Stimulated activated CD8-positive, alpha-beta memory T cell treated with anti-CD3 and anti-CD28 coated beads, Interleukin-2, amount 100 ng/mL, for 1 hour (primary cell): Measurements from ENCODE around the gene RBM7.

Source experiments
- DNase-seq, 2 donors: peaks; one replicate each; pipeline ENCODE4 v3.0.0-alpha.2; 2020; ENCODE audit warnings: low read depth in 2 of 2

Gene RBM7

DNA sequence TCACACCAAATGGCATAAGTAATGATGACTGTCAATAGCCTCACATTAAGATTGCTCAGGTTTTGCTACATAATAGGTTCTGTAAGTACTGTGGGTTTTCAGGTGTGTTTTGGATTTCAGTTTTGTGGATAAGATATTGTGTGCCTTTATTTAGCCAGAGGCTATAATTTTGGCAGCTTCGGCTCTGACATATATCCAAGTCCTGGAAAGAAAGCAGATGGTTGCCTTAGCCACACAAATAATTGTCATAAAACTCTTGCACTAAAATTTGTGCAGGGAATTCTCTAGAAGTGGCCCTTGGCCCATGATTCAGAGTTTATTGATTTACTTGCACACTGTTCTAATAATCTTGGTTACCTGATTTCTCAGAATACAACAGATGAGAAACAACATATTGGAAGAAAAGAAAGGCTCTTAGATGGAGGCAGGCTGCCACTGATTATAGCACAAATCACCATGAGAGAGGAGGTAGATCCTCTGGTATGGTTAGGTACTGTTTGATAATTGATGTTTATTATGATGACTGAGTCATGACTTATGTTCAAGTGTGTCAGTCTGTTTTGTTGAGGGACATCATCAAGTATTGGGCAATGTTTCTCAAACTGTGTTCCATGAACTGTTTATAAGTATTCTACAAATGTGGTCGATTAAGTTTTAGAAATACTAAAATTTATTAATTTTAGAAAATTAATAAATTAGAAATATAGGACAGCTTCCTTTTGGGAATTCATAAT, 48.5 kb downstream of the RBM7 start:
- no peak for DNase-seq

DNA sequence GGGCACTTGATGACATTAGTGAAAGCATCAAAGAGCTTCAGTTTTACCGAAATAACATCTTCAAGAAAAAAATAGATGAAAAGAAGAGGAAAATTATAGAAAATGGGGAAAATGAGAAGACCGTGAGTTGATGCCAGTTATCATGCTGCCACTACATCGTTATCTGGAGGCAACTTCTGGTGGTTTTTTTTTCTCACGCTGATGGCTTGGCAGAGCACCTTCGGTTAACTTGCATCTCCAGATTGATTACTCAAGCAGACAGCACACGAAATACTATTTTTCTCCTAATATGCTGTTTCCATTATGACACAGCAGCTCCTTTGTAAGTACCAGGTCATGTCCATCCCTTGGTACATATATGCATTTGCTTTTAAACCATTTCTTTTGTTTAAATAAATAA, 49.4 kb downstream of the RBM7 start:
- no peak for DNase-seq

- DNase-seq = no peak
Measured at GRCh38 chr11:114452399-114452798, 51.9 kb downstream of the RBM7 start.
